ENCODE measurements around the gene GRIA4.

- no peak for TF ChIP-seq CTCF (IDR thresholded peaks at IDR 0.05)
- TF ChIP-seq POLR2A (IDR thresholded peaks at IDR 0.05): no peak
- no peak for TF ChIP-seq EP300 (IDR thresholded peaks at IDR 0.05)
- TF ChIP-seq POLR2AphosphoS5 (IDR thresholded peaks at IDR 0.05): no peak
Observed at GRCh38 chr11:105878510-105878909, 268.6 kb downstream of the GRIA4 start.

Data from sigmoid colon (tissue), 4 donors.